ENCODE data around the gene SCAMP5.
A peak's percentile ranks its signal among the peaks of the same experiment; 100 is the strongest.

Gene SCAMP5
- total RNA-seq: 0.28 to 2.2 (median 1.2) reads per million in 18 experiments

GRCh38 chr15:74995182-74995778 is at the start of gene SCAMP5:
Gene SCAMP5 (plus strand): TSS chr15:74995563. CDS start chr15:75011840, 16,277 bp downstream.
- peak; percentile 88 to 94 for DNase-seq

GRCh38 chr15:74950078-74950908 is 45.1 kb upstream of the SCAMP5 start:
- peak; percentile 77 to 86 for DNase-seq

- DNase-seq: no peak
These were observed 44.4 kb upstream of the SCAMP5 start for GRCh38 chr15:74951006-74951405.

GRCh38 chr15:74954515-74954914 is 40.8 kb upstream of the SCAMP5 start:
- DNase-seq: no peak

- DNase-seq: no peak
These were observed 40.3 kb upstream of the SCAMP5 start for GRCh38 chr15:74955017-74955416.

GRCh38 chr15:74955796-74956647 is 39.3 kb upstream of the SCAMP5 start:
- peak; percentile 65 to 72 for DNase-seq

- peak; percentile 57 to 68 for DNase-seq
These were observed 38.5 kb upstream of the SCAMP5 start, which contains the start of gene RPP25 for GRCh38 chr15:74956648-74957475. Gene RPP25 (minus strand): TSS chr15:74956772. CDS start chr15:74956583, 189 bp downstream.

GRCh38 chr15:74957476-74958035 is 37.8 kb upstream of the SCAMP5 start:
- DNase-seq: no peak

- DNase-seq: peak; percentile 50 to 56
These were observed 36.9 kb upstream of the SCAMP5 start for GRCh38 chr15:74958320-74958907.

- no peak for DNase-seq
These were observed 36.3 kb upstream of the SCAMP5 start for GRCh38 chr15:74958908-74959585.

- no peak for DNase-seq
These were observed 35.8 kb upstream of the SCAMP5 start for GRCh38 chr15:74959586-74959939.

- DNase-seq: no peak
These were observed 35.1 kb upstream of the SCAMP5 start for GRCh38 chr15:74960286-74960685.

- no peak for DNase-seq
These were observed 34.3 kb upstream of the SCAMP5 start for GRCh38 chr15:74960995-74961588.

- DNase-seq: no peak
These were observed 33.7 kb upstream of the SCAMP5 start for GRCh38 chr15:74961616-74962015.

GRCh38 chr15:74962219-74962618 is 33.1 kb upstream of the SCAMP5 start:
- DNase-seq: no peak

- no peak for DNase-seq
These were observed 32.7 kb upstream of the SCAMP5 start for GRCh38 chr15:74962671-74963070.

- DNase-seq: no peak
These were observed 32.1 kb upstream of the SCAMP5 start for GRCh38 chr15:74963213-74963612.

- no peak for DNase-seq
These were observed 30.6 kb upstream of the SCAMP5 start for GRCh38 chr15:74964794-74965193.

GRCh38 chr15:74967670-74968069 is 27.7 kb upstream of the SCAMP5 start:
- DNase-seq: no peak

GRCh38 chr15:74976159-74976558 is 19.2 kb upstream of the SCAMP5 start:
- peak; percentile 19 to 31 for DNase-seq
